GM21723 (cell line): ENCODE data around the gene DRD2.

ENCODE experiments used
- ATAC-seq: cut with Tn5 transposase; IDR thresholded peaks from one replicate; pipeline ENCODE4 v1.9.1; 2021; ENCODE audit warnings: mild to moderate bottlenecking, moderate library complexity; ENCODE audit not compliant: unreplicated experiment

Gene DRD2

GRCh38 chr11:113487622-113488021 lies 12.4 kb upstream of the DRD2 start:
- no peak for ATAC-seq

GRCh38 chr11:113484223-113484622 lies 9.0 kb upstream of the DRD2 start:
- no peak for ATAC-seq

- no peak for ATAC-seq
These were observed 6.5 kb upstream of the DRD2 start for GRCh38 chr11:113481672-113482071.

- no peak for ATAC-seq
These were observed 6.0 kb upstream of the DRD2 start for GRCh38 chr11:113481226-113481625.

- ATAC-seq: no peak
These were observed 2.1 kb upstream of the DRD2 start for GRCh38 chr11:113477321-113477720.

GRCh38 chr11:113476553-113476952 lies 1.4 kb upstream of the DRD2 start:
- no peak for ATAC-seq

GRCh38 chr11:113474362-113475159 lies 637 bp downstream of the DRD2 start:
- ATAC-seq: no peak

GRCh38 chr11:113473983-113474361 lies 1.2 kb downstream of the DRD2 start:
- no peak for ATAC-seq

- ATAC-seq: no peak
These were observed 2.7 kb downstream of the DRD2 start for GRCh38 chr11:113472471-113472870.

GRCh38 chr11:113470233-113470632 lies 5.0 kb downstream of the DRD2 start:
- ATAC-seq: no peak

GRCh38 chr11:113468726-113469345 lies 6.4 kb downstream of the DRD2 start:
- ATAC-seq: no peak

GRCh38 chr11:113467545-113467944 lies 7.7 kb downstream of the DRD2 start:
- ATAC-seq: no peak

GRCh38 chr11:113465786-113466185 lies 9.4 kb downstream of the DRD2 start:
- ATAC-seq: no peak

- ATAC-seq: no peak
These were observed 10.8 kb downstream of the DRD2 start for GRCh38 chr11:113464416-113464815.

- no peak for ATAC-seq
These were observed 12.4 kb downstream of the DRD2 start for GRCh38 chr11:113462830-113463229.

- ATAC-seq: no peak
These were observed 13.6 kb downstream of the DRD2 start for GRCh38 chr11:113461639-113462038.

- ATAC-seq: no peak
These were observed 14.7 kb downstream of the DRD2 start for GRCh38 chr11:113460469-113460868.

- ATAC-seq: no peak
These were observed 17.0 kb downstream of the DRD2 start for GRCh38 chr11:113458189-113458588.

GRCh38 chr11:113457784-113458183 lies 17.4 kb downstream of the DRD2 start:
- no peak for ATAC-seq

GRCh38 chr11:113454455-113454854 lies 20.7 kb downstream of the DRD2 start:
- no peak for ATAC-seq

GRCh38 chr11:113449743-113450142 lies 25.5 kb downstream of the DRD2 start:
- no peak for ATAC-seq

- no peak for ATAC-seq
These were observed 26.9 kb downstream of the DRD2 start for GRCh38 chr11:113448316-113448677.
